Aorta (tissue), 5 donors: ENCODE results near the gene SLC16A2. TPM values are rescaled to one million over a fixed set of nuclear protein-coding genes. Genes with fewer than 3 reads are reported as not detected.

Source experiments
- ATAC-seq: fragments of 200-7000 bp; cut with Tn5 transposase; one replicate; pipeline ENCODE4 v1.9.1; 2022; ENCODE audit warnings: moderate library complexity; ENCODE audit not compliant: low FRiP score
- DNase-seq, 2 donors: peaks; one replicate each; pipeline ENCODE4 v3.0.0-alpha.2; 2020
- H3K27ac ChIP-seq, 2 donors: one replicate each; pipeline ENCODE4 v1.5.1; 2013; ENCODE audit warnings: low read length in 2 of 2, mild to moderate bottlenecking in 2 of 2, moderate library complexity in 2 of 2, control low read depth in 1 of 2, inconsistent platforms in 1 of 2, low read depth in 1 of 2
- H3K27me3 ChIP-seq, 2 donors: one replicate each; pipeline ENCODE4 v1.6.1; 2013; ENCODE audit warnings: control low read depth in 1 of 2, low read length in 1 of 2, mild to moderate bottlenecking in 1 of 2, moderate library complexity in 1 of 2; ENCODE audit not compliant: insufficient read depth in 2 of 2, control insufficient read depth in 1 of 2
- H3K36me3 ChIP-seq, 2 donors: one replicate each; pipeline ENCODE4 v1.6.1; 2013; ENCODE audit warnings: control low read depth in 1 of 2, low read length in 1 of 2, mild to moderate bottlenecking in 1 of 2; ENCODE audit not compliant: insufficient read depth in 2 of 2, control insufficient read depth in 1 of 2
- H3K4me1 ChIP-seq, 2 donors: one replicate each; pipeline ENCODE4 v1.6.1; 2013; ENCODE audit warnings: low read length in 2 of 2, control low read depth in 1 of 2, mild to moderate bottlenecking in 1 of 2, moderate library complexity in 1 of 2; ENCODE audit not compliant: insufficient read depth in 2 of 2, control insufficient read depth in 1 of 2
- H3K4me3 ChIP-seq, 2 donors: one replicate each; pipeline ENCODE4 v1.5.1; 2013; ENCODE audit warnings: low read length in 2 of 2, control low read depth in 1 of 2, mild to moderate bottlenecking in 1 of 2
- H3K9me3 ChIP-seq: one replicate; pipeline ENCODE4 v1.6.1; 2013; ENCODE audit warnings: mild to moderate bottlenecking, low read length; ENCODE audit not compliant: control insufficient read depth
- WGBS, 2 donors: extraction: QIAGEN DNeasy Blood & Tissue Kit; methylation state at CpG; one replicate each; pipeline ENCODE4 v1.1.7; 2013; 5-methylcytosine and 5-hydroxymethylcytosine counted together
- intact Hi-C, 2 donors: fragments of 100-400 bp; cut with DNase I; formaldehyde crosslinking; loops; one replicate each; pipeline versions ENCODE4 v1.14.2 to v1.15.0; 2022
- polyA plus RNA-seq, 2 donors: library from polyadenylated mRNA; stranded (reverse); fragments of 200-250 nt; gene quantifications; one replicate each; pipeline ENCODE4 v1.2.3, GENCODE V29; 2013
- total RNA-seq, 2 donors: library from RNA; stranded (reverse); fragmentation: NEBNext Ultra II Directional; extraction: Animal tissue kit (Norgen Biotek cat#: 25700); gene quantifications; one replicate each; pipeline ENCODE4 v1.2.1, GENCODE V29; 2021
- donor health status: healthy with polysubstance abuse.
- donor health status: Bipolar disorder and iron deficiency.
- donor health status: DM: no; HTN: no; CAD: no.
- donor health status: DM: no; HTN: no; CAD: no.
- donor health status: DM: yes; HTN: yes; CAD: no.

SLC16A2 gene
- total and polyA plus RNA-seq, 4 donors = 1.6 to 30.6 (median 10.1) TPM

DNA sequence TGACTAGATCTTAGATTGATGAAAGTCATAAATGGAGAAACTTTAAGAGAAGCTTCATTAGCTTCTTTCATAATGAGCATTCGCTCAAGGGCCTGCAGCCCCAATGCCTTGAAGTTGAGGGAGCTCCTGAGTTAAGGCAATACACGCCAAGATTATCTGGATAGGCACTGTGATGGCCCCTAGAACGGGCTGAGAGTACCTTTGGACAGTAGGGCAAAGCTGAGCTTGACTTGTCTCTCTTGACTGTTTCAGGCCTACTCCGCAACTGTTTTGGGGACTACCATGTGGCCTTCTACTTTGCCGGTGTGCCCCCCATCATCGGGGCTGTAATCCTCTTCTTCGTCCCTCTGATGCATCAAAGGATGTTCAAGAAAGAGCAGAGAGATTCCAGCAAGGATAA is 109.8 kb downstream of the SLC16A2 start:
- intact Hi-C loops = no loop called here

DNA sequence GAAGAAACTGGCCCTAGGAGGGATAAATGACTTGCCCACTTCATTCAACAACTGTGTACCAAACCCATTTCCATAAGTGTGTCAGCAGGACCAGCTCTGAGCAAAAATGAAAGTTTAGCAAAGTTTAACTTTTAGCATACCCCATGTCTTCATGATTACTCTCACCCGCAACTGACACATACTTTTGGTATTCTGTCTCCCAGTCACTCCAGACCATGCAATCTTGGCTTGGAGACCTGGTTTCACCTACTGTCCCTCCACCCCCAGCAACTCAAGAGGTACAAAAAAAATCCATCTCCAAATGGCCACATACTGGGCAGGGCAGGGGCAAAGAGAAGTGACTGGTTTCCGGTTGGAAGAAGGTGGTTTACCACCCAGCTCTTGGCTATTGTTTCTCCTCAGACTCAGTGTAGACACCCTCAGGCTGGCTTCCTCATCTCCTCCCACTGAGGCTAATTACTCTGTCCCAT is 113.3 kb downstream of the SLC16A2 start:
- WGBS, 2 donors = 90 to 94% methylated on average over 2 of the region's 2 CpGs
- H3K9me3 ChIP-seq = no peaks in the 10 kb centered on the region
- intact Hi-C loops = loop anchor here (2.0 to 5.0 kb wide), 2 partner anchors 112 to 114 kb away; partner anchors contain the start of gene SLC16A2 (in 2 of the 2)
- no peaks in the 10 kb centered on the region for H3K36me3 ChIP-seq
- H3K4me3 ChIP-seq = no peak overlapping the region
- DNase-seq (no peak), ATAC-seq (no peak)
- H3K4me1 ChIP-seq = no peaks in the 10 kb centered on the region
- no peak overlapping the region for H3K27ac ChIP-seq
- no peaks in the 10 kb centered on the region for H3K27me3 ChIP-seq

More for the DNA sequence above, 109.8 kb downstream of the SLC16A2 start:
- DNase-seq (no peak), ATAC-seq (no peak)
- 78 to 95% methylated on average over 7 of the region's 7 CpGs for WGBS, 2 donors
- no peaks in the 10 kb centered on the region for H3K4me1 ChIP-seq
- no peaks in the 10 kb centered on the region for H3K36me3 ChIP-seq
- H3K9me3 ChIP-seq = no peaks in the 10 kb centered on the region
- no peak overlapping the region for H3K4me3 ChIP-seq
- no peak overlapping the region for H3K27ac ChIP-seq
- H3K27me3 ChIP-seq = no peaks in the 10 kb centered on the region

DNA sequence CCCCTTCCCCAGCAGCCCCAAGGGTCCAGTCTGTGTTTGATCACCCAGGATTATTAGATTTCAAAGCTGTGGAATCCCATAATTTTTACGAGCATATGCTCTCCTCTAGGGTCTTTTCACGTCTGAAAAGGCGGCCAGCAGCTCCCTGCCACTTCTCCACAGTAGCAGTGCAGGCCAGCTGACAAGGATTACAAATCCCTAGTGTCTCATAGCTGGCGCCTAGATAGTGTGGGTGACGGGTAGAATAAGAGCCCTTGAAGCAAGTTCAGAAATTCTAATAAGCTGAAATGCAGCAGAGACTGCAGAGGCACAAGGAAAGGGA is 113.8 kb downstream of the SLC16A2 start:
- H3K27ac ChIP-seq = peak overlapping the region in 1 of 2 donors; percentile 65
- no peaks in the 10 kb centered on the region for H3K36me3 ChIP-seq
- H3K9me3 ChIP-seq = no peaks in the 10 kb centered on the region
- WGBS, 2 donors = 6 to 16% methylated on average over 5 of the region's 5 CpGs
- intact Hi-C loops = loop anchor here (2.0 to 5.0 kb wide), 2 partner anchors 113 to 114 kb away; partner anchors contain the start of gene SLC16A2 (in 2 of the 2)
- DNase-seq (no peak), ATAC-seq (no peak)
- H3K4me1 ChIP-seq = no peaks in the 10 kb centered on the region
- H3K4me3 ChIP-seq = no peak overlapping the region
- no peaks in the 10 kb centered on the region for H3K27me3 ChIP-seq

DNA sequence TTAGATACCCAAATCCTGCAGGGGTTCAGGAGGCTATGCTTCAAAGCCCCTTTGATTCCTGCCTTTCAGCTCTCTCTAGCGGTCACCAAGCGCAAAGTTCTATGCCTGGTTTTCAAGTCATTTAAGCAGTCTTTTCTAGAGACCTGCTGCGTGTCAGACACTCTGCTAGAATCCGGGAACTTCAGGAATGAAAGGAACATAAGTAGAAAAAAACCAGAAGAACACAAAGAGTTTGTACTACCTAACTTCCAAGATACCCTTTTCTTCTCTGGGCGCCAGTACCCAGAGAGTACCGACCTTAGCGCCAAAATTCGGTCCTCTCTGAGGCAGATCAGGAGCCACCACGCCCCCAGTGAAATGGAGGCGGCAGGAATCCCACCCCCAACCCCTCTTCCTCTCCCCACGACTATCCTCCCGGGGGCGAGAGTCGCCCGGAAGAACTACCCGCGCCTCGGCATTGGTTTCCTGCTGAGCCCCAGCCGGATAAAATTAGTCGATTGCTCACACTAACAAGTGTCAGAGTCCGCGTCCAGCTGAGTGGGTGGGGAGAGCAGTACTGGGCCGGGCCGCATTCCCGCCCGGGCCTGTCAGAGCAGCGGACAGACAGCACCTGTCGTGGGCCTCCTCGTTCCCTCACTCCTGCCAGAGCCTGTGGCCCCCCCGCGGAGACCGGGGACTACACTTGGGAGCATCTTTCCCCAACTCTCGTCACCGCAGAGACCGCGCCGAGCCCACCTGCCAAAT is 114.3 kb downstream of the SLC16A2 start:
- peak overlapping the region in 1 of 2 donors; percentile 65 for H3K27ac ChIP-seq
- 1 to 20% methylated on average over 34 to 37 of the region's 37 CpGs for WGBS, 2 donors
- no peaks in the 10 kb centered on the region for H3K27me3 ChIP-seq
- intact Hi-C loops = loop anchor here (2.0 to 5.0 kb wide), 2 partner anchors 113 to 115 kb away; partner anchors contain the start of gene SLC16A2 (in 2 of the 2)
- peak; percentile 81 to 89 for DNase-seq
- no peaks in the 10 kb centered on the region for H3K9me3 ChIP-seq
- peak overlapping the region; percentile 11 to 49 for H3K4me3 ChIP-seq
- H3K4me1 ChIP-seq = no peaks in the 10 kb centered on the region
- peak; percentile 75 for ATAC-seq
- no peaks in the 10 kb centered on the region for H3K36me3 ChIP-seq

DNA sequence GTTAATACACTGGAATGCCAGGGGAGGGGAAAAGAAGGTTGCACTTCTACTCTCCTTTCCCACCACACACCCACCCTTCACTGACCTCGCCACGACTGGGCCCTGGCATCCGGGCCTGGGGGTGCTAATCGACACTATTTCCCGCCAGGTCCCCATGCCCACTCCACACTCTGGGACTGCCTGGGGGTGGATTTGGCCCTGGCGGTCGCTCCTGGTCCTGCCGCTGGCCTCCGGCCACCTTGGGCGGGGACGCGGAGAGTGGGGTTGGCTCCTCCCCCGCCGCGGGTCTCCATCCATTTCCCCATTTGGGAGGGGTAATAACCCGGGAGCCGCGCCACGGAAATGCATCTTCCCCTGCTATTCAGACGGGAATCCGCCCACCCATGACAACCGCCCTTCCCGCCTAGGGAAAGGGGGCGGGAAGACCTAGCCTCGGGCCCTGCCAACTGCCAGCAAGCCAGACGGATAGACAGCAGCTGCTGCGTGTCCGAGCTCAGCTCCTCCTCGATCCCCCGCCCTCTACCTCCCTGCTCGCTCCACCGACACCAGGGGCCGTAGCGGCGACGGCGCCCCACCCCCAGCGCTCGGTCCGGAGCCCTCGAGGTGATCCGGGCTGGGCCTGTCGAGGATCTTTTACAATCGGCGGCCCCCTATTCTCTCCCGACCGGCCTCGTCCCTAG is 115.0 kb downstream of the SLC16A2 start:
- 1 to 28% methylated on average over 43 to 48 of the region's 48 CpGs for WGBS, 2 donors
- H3K4me3 ChIP-seq = peak overlapping the region in 1 of 2 donors; percentile 49
- H3K27me3 ChIP-seq = no peaks in the 10 kb centered on the region
- H3K9me3 ChIP-seq = no peaks in the 10 kb centered on the region
- DNase-seq (peak; percentile 94 to 95), ATAC-seq (peak; percentile 90)
- peak overlapping the region in 1 of 2 donors; percentile 83 for H3K27ac ChIP-seq
- no peaks in the 10 kb centered on the region for H3K4me1 ChIP-seq
- intact Hi-C loops = loop anchor here in 1 of 2 donors (5.0 kb wide), 1 partner anchor 114 kb away; the partner anchor contains the start of gene SLC16A2
- no peaks in the 10 kb centered on the region for H3K36me3 ChIP-seq

DNA sequence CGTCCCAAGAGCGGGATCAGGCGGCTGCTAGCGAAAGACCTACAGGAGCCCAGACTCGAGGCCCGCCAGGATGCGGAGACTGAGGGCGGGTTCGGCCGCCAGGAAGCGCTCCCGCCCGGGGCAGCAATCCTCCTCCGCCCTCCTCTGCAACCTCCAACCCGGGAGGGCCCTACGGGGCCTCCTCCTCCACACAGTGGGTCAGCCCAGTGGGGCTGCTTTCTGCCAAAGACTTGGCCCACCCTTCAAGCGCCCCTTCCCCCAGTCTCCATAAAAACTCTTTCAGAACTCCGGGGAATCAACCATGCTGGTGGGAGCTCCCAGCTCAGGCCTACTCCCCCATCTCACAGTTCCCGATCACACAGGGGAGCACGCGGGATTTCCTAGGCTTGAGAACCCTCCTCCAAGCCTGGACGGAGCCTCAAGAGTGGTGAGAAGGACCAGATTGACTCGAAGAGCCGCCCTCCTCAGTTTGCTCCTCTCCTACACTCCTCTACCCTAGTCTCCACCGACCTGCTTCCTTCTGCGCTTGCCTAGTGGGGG is 115.6 kb downstream of the SLC16A2 start:
- Histone ChIP-seq H3K36me3 (no peaks in the 10 kb centered on the region), H3K4me3 (peak overlapping the region in 1 of 2 donors; percentile 28), H3K4me1 (no peaks in the 10 kb centered on the region), H3K27me3 (no peaks in the 10 kb centered on the region), H3K9me3 (no peaks in the 10 kb centered on the region), H3K27ac (peak overlapping the region in 1 of 2 donors; percentile 83)
- DNase-seq (no peak), ATAC-seq (peak; percentile 66)
- 5 to 28% methylated on average over 25 to 26 of the region's 26 CpGs for WGBS, 2 donors
- intact Hi-C loops = loop anchor here in 1 of 2 donors (5.0 kb wide), 1 partner anchor 115 kb away; the partner anchor contains the start of gene SLC16A2

DNA sequence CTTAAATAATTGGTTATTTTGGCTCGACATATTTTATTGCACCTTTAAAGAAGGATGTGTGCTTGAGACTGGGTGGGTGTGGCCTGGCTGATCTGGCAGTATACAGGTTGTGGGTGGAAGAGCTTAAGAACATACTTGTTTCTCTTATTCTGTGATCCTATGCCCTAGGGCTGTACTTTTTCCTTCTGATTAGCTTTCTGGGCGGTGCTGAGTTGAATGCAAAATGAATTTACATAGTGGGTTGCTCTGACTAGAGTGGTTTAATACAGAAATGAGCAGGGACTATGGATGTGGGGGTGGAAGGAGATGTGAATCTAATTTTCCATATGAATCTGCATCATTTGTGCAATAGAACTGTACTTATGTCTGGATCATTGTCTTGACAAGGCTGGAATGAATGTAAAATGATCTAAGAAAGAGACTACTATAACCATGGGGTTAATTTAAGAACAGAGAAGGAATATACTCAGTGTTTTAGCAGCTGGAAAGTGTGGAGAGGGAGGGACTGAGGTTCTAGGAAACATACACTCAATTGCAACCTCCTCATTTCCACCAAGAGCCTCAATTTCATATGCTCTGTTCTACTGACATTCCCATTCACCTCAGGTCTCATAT is 119.4 kb downstream of the SLC16A2 start:
- Histone ChIP-seq H3K9me3 (no peaks in the 10 kb centered on the region), H3K4me3 (no peak overlapping the region), H3K27me3 (no peaks in the 10 kb centered on the region), H3K4me1 (no peaks in the 10 kb centered on the region), H3K36me3 (no peaks in the 10 kb centered on the region), H3K27ac (no peak overlapping the region)
- no peak for DNase-seq
- ATAC-seq = no peak
- 51 to 84% methylated on average over 2 of the region's 2 CpGs for WGBS, 2 donors
- intact Hi-C loops = loop anchor here in 1 of 2 donors (10.0 kb wide), 1 partner anchor 156 kb away; no protein-coding TSS in a partner anchor

DNA sequence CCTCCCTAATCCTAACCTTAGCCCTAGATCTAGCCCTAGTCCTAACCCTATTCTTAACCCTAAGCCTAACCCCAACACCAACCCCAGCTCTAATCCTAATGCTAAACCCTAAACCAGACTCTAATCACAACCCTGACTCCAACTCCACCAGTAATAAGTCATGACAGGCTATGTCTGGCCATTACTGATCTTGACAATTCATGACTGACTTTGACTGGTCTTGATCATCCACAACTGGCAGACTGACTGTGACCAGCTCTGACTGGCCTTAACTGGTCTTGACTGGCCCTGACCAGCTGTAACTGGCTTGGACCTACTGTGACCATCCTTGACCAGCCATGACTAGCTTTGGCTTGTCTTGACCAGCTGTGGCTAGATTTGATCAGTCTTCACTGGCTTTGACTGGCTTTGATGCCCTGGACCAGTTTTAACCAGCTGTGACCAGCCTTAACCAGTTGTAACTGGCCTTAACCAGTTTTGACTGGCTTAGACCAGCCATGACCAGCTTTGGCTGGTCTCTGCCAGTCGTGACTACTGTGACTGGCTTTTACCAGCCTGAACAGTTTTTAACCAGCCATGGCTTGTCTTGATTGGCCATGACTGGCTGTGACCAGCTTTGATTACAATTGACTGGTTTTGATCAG is 124.7 kb downstream of the SLC16A2 start:
- no peaks in the 10 kb centered on the region for H3K4me1 ChIP-seq
- H3K36me3 ChIP-seq = no peaks in the 10 kb centered on the region
- DNase-seq (no peak), ATAC-seq (no peak)
- no peak overlapping the region for H3K4me3 ChIP-seq
- intact Hi-C loops = loop anchor here in 1 of 2 donors (10.0 kb wide), 1 partner anchor 161 kb away; no protein-coding TSS in a partner anchor
- H3K27ac ChIP-seq = no peak overlapping the region
- H3K9me3 ChIP-seq = no peaks in the 10 kb centered on the region
- no peaks in the 10 kb centered on the region for H3K27me3 ChIP-seq
- WGBS, 2 donors = 53 to 88% methylated on average over 1 of the region's 1 CpG
